ENCODE measurements around the gene SEPTIN1.
"Not testable (repeated sequence)": the region's sequence is repeated elsewhere in the genome, so short reads cannot be mapped to it uniquely, and the experiment has no call there.

The SEPTIN1 gene

GRCh38 chr16:30350134-30350871 is 32.1 kb downstream of the SEPTIN1 start:
- no peak for DNase-seq
- in situ Hi-C loops (cut with HindIII; ENCODE audit: low pct_ligation_motif_present, low sequenced_read_pairs) = no loop called here
- TF ChIP-seq CTCF (IDR thresholded peaks at IDR 0.05; ENCODE audit: low read depth, low read length, missing control alignments) = no peak
- no peaks in the 10 kb centered on the region for H3K27me3 ChIP-seq (replicated peaks)
- H3K4me3 ChIP-seq (ENCODE audit: low read depth, low read length) = no peak overlapping the region
- no peak overlapping the region for H3K27ac ChIP-seq
- peaks cover 38% of the 10 kb centered on the region for H3K36me3 ChIP-seq (replicated peaks)

- H3K36me3 ChIP-seq (replicated peaks) = peaks cover 38% of the 10 kb centered on the region
- in situ Hi-C loops (cut with HindIII; ENCODE audit: low pct_ligation_motif_present, low sequenced_read_pairs) = no loop called here
- no peak for DNase-seq
- no peak for TF ChIP-seq CTCF (IDR thresholded peaks at IDR 0.05; ENCODE audit: low read depth, low read length, missing control alignments)
- no peak overlapping the region for H3K4me3 ChIP-seq (ENCODE audit: low read depth, low read length)
- no peak overlapping the region for H3K27ac ChIP-seq
- no peaks in the 10 kb centered on the region for H3K27me3 ChIP-seq (replicated peaks)
These were observed 32.7 kb downstream of the SEPTIN1 start for GRCh38 chr16:30349675-30350074.

GRCh38 chr16:30348929-30349328 is 33.4 kb downstream of the SEPTIN1 start:
- no peak overlapping the region for H3K27ac ChIP-seq
- no peak for DNase-seq
- no peak for TF ChIP-seq CTCF (IDR thresholded peaks at IDR 0.05; ENCODE audit: low read depth, low read length, missing control alignments)
- in situ Hi-C loops (cut with HindIII; ENCODE audit: low pct_ligation_motif_present, low sequenced_read_pairs) = no loop called here
- H3K36me3 ChIP-seq (replicated peaks) = peaks cover 38% of the 10 kb centered on the region
- H3K27me3 ChIP-seq (replicated peaks) = no peaks in the 10 kb centered on the region
- H3K4me3 ChIP-seq (ENCODE audit: low read depth, low read length) = no peak overlapping the region

- Histone ChIP-seq H3K27ac (no peak overlapping the region), H3K4me3 (ENCODE audit: low read depth, low read length) (no peak overlapping the region), H3K27me3 (replicated peaks) (no peaks in the 10 kb centered on the region), H3K36me3 (replicated peaks) (peaks cover 31% of the 10 kb centered on the region)
- TF ChIP-seq CTCF (IDR thresholded peaks at IDR 0.05; ENCODE audit: low read depth, low read length, missing control alignments) = no peak
- in situ Hi-C loops (cut with HindIII; ENCODE audit: low pct_ligation_motif_present, low sequenced_read_pairs) = no loop called here
- DNase-seq = no peak
These were observed 34.2 kb downstream of the SEPTIN1 start for GRCh38 chr16:30348113-30348512.

- H3K36me3 ChIP-seq (replicated peaks) = peaks cover 13% of the 10 kb centered on the region
- in situ Hi-C loops (cut with HindIII; ENCODE audit: low pct_ligation_motif_present, low sequenced_read_pairs) = no loop called here
- TF ChIP-seq CTCF (IDR thresholded peaks at IDR 0.05; ENCODE audit: low read depth, low read length, missing control alignments) = no peak
- H3K27me3 ChIP-seq (replicated peaks) = no peaks in the 10 kb centered on the region
- DNase-seq = no peak
- no peak overlapping the region for H3K27ac ChIP-seq
- no peak overlapping the region for H3K4me3 ChIP-seq (ENCODE audit: low read depth, low read length)
These were observed 36.1 kb downstream of the SEPTIN1 start for GRCh38 chr16:30346286-30346685.

GRCh38 chr16:30343491-30343820 is 38.9 kb downstream of the SEPTIN1 start:
- DNase-seq; in situ Hi-C loops (cut with HindIII; ENCODE audit: low pct_ligation_motif_present, low sequenced_read_pairs); H3K27me3 ChIP-seq (replicated peaks); H3K36me3 ChIP-seq (replicated peaks); H3K4me3 ChIP-seq (ENCODE audit: low read depth, low read length); H3K27ac ChIP-seq: not testable (repeated sequence)

All from brain microvascular endothelial cell (primary cell).